Hair follicular keratinocyte (primary cell): ENCODE measurements around the gene HCFC1R1. TPM values are rescaled to one million over a fixed set of nuclear protein-coding genes. Genes with fewer than 3 reads are reported as not detected.

Experiments used
- total RNA-seq: library from RNA; depleted of rRNA; stranded (reverse); fragments of >200 nt; gene quantifications from 2 replicates; pipeline ENCODE4 v1.2.3, GENCODE V29; 2015

Gene HCFC1R1, protein sequence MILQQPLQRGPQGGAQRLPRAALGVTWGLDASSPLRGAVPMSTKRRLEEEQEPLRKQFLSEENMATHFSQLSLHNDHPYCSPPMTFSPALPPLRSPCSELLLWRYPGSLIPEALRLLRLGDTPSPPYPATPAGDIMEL
- 26.4 and 29.2 TPM in 2 replicates for total RNA-seq

DNA sequence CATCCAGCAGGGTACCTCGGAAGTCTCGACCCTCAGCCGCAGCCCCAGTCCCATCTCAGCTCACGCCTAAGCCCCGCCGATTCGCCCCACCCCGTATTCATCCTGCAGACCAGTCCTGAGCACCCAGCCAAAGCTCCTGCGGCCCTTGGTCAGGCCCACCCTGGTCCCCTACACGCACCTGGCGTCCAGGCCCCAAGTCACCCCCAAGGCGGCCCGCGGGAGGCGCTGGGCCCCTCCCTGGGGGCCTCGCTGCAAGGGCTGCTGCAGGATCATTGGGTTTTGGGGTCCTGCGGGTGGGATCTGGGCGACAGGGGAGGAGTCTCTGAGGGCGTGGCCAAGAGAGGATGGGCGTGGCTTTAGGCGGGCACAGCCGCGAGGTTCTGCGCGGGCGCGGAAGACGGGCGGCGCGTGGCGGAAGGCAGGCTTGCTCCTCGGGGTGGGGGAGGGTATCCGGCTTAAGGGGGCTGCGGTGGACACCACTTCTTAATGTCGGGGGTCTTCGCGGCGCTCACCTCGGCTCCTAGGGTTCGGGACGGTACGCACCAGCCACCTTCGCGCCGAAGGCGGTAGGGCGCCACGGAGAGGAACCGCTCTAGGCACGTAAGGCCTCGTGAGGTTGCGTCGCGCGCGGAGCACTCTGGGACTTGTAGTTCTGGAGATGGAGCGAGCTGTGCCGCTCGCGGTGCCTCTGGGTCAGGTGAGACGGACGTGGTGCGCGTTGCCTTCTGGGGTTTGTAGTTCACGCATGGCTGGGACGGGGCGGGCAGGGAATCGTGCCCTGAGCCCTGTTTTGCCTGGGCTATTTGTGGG lies at the start of gene HCFC1R1, which contains the start of gene THOC6:
TSS of gene HCFC1R1 (minus strand) at position 274 of the 810 bp plus-strand sequence. CDS start at position 273, 1 bp downstream.
TSS of gene THOC6 (plus strand) at position 367 of the 810 bp plus-strand sequence. CDS start at position 659, 292 bp downstream.

DNA sequence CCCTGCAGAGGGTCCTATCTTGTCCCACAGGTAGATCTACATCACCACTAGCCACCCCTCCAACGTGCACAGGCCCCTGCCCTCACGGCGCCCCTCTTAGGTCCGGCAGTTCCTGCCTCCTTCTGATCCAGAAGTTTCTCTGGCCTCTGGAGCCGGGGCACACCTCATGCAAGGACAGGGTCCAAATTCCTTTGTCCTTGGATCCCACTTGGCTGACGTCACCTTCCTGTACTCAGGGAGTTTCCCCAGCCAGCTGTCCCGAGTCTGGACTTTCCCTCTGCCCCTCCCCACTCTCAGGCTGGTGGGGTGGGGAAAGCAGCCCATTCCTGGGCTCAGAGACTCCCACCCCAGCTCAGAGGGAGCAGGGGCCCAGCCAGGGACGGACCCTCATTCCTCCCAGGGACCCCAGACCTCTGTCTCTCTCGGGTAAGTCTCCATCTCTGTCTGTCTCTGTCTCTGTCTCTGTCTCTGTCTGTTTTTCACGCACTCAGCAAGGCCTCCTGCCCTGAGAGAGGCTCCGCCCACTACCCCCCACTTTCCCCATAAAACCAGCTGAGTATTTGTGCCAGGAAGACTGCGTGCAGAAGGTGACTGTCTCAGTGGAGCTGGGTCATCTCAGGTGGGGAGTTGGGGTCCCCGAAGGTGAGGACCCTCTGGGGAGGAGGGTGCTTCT lies 41.5 kb upstream of the HCFC1R1 start, which contains the start of gene IL32:
TSS of gene IL32 (plus strand) at position 572 of the 673 bp plus-strand sequence. CDS start 172 bp downstream, outside the sequence.

DNA sequence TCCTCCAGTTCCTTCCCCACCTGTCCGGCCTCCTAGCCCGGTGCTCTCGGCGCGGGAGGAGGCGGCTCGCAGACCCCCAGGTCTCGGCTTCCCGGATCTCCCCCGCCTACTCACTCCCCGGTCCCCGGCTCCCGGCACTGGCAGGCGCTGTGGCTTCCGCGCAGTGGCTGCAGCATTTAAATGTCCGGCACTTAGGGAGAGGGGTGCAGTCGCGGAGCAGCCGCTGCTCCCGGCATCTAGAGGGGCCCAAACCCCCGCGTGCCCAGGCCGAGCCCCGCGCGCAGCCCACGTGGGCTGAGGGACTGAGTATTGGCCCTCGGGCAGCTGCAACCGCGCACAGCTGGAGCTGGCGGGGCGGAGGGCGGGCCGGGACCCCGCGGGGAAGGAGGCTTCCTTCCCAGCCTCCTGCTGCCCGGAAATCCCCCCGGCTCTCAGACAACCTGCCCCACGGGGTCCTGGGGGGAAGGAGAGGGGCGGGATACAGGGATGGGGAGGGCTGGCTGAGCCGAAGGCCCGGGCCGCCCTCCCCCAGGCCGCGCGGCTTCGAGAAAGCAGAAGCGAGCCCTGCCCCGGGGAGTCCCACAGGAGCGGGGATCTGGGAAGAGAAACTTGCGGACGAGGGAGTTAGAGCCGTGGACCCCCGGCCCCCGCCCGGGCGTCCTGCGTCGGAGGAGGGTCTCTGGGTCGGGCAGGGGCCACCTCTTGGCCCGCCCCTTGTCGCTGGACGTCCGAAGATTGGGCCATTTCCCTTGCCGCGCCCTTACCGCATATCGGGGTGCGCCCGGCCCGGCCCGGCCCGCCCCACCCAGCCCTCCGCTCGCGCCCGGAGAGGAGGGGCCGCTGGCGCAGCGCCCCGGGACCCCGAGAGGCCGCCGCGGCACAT lies 22.3 kb upstream of the HCFC1R1 start, which contains the start of gene MMP25:
TSS of gene MMP25 (plus strand) at position 804 of the 883 bp plus-strand sequence. CDS start 357 bp downstream, outside the sequence.

DNA sequence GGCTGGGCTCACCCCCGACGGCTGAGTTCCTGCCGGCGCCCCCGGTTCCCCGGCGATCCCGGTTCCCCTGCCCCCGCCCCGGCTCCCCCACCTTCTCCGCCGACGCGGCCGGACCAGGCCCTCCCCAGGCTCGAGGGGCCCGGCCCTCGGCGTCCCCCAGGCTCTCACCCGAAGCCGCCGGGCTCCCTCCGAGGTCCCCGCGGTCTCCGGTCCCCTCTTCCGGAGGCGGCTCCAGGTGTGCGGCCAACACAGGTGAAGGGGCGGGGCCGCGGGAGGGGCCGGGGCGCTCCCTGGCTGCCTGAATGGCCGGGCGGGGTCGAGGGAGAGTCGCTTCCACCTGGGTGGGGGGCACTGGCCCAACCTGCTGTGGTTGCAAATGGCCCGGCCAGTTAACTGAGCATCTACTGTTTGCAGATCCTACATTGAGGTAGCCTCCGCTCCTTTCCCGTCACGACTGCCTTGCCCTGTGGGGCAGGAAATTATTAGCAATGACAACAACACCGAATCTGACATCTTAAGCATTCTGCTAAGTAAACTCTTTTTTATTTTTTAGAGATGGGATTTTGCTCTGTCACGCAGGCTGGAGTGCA lies 13.1 kb upstream of the HCFC1R1 start, which contains the start of gene BICDL2:
TSS of gene BICDL2 (minus strand) at position 219 of the 590 bp plus-strand sequence. CDS start 1,448 bp downstream, outside the sequence.

DNA sequence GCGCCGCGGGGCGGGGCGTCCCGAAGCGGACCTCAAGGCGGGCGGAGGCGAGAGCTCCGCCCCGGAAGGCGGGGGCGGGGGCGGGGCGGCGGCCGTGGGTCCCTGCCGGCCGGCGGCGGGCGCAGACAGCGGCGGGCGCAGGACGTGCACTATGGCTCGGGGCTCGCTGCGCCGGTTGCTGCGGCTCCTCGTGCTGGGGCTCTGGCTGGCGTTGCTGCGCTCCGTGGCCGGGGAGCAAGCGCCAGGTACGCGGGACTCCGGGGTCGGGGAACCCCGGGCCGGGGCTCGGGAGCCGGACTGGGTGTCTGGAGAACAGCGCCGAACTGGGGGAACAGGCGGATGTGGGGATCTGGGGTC lies 3.5 kb downstream of the HCFC1R1 start, which contains the start of gene TNFRSF12A:
TSS of gene TNFRSF12A (plus strand) at position 122 of the 357 bp plus-strand sequence. CDS start at position 152, 30 bp downstream.

DNA sequence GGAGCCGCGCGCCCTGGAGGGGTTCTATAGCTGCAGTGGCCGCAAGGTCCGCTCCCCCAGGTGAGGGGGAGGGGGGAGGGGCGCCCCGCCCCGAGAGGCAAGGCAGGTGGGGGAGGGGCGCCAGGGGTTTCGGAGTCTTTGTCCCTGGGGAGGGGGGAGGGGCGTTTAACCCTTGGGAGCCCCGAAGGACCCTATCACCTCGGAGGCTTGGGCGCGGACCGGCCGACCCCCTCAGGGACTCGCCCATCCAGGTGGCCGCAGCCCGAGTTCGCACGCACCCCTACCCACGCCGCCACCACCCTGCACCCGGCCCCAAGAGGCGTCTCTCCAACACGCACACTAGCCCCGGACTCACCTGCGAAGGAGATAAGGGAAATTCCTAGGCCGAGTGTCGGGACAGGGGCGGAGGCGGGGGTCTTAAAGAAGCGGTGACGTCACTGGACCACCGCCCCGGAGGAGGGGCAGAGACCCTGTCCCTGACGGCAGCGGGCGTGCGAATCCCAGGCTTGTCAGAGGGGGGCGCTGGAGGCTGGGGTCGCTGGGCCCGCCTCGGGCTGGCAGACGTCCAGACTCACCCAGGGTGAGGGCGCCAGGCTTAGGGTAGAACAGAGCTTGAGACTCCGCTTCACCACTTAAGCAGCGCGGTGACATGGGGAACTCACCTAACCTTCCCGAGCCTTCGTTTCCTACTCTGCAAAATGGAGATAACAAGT lies 5.8 kb downstream of the HCFC1R1 start, which contains the start of gene CLDN6:
TSS of gene CLDN6 (minus strand) at position 390 of the 713 bp plus-strand sequence. CDS start 2,162 bp downstream, outside the sequence.

DNA sequence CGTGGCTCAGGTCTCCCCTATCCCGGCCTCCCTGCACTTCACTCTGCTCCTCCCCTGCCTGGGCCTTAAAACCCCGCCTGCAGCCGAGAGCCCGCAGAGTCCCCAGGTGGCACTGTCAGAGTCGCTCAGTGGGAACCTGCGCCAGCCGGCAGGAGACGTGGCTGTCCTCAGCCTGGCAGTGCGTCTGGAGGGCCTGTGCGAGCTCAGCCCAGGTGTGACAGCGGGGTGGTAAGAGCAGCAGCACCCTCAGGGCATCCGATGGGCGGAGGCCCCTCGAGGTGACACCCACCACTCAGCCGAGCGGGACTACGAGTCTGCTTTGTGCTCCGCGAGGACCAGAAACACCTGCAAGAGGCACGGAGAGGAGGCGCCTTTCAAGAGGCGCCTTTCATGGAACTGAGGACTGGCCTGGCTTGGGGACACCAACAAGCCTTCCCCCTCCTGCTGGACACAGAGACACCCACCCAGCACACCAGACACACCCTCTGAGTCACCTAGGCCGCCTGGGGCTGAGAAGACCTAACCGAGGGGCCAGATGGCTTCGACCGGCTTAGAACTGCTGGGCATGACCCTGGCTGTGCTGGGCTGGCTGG lies 10.8 kb downstream of the HCFC1R1 start, which contains the start of gene CLDN9:
TSS of gene CLDN9 (plus strand) at position 96 of the 593 bp plus-strand sequence. CDS start at position 536, 440 bp downstream.

DNA sequence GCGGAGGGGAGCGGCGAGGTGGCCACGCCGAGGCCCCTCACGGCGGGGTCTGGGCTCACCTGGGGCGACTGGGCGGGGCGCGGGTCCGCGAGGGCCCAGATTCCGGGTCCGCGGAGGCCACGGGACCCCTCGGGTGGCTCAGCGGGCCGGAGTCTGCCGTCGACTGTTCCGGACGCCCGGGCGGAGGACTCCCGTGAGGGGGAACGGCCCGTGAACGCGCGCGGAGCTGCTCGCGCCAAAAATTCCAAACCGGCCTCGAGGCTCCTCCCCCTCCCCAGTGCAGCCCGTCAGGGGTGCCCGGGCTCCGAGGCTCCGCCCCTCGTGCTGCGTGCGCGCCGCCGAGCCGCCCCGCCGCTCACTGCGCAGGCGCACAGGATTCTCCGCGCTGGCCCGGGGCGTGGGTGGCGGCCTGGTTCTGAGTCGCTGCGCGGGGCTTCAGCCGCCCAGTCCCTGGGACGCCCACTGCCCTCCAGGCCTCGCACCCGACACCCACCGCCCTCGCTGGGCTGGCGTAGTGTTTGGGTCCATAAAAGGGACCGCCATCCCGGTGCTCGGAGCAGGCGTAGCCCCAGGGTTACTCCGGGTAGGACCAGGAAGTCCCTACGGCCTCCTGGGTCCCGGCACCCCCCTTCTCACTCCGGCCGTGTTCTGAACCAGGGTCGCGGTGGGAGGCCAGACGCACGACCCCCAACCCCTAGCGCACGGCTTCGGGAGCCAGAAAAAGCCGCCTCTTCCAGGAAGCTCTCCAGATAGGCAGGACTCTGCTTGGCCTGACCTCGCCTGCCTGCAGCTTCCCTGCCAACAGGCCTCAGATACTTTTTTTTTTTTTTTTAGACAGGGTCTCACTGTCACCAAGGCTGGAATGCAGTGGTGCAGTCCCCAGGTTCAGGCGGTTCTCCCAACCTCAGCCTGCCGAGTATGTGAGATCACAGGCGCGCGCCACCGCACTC lies 43.2 kb downstream of the HCFC1R1 start, which contains the start of gene PKMYT1:
TSS of gene PKMYT1 (minus strand) at position 220 of the 950 bp plus-strand sequence. CDS start 789 bp downstream, outside the sequence.

Other genes with a start within 250 kb of the HCFC1R1 start
- 292 and 386 TPM in 2 replicates for gene ELOB, start 246.7 kb downstream of the HCFC1R1 start, total RNA-seq
- gene PRSS33, start 236.4 kb downstream of the HCFC1R1 start, total RNA-seq: not detected in 2 replicates
- not detected in 2 replicates for gene PRSS41, start 225.5 kb downstream of the HCFC1R1 start, total RNA-seq
- 0.80 and 3.8 TPM in 2 replicates for gene PRSS21, start 206.7 kb downstream of the HCFC1R1 start, total RNA-seq
- 0.23 and 0.31 TPM in 2 replicates for gene ZG16B, start 193.6 kb downstream of the HCFC1R1 start, total RNA-seq
- gene PRSS22, start 165.8 kb downstream of the HCFC1R1 start, total RNA-seq: 0.34 and 2.8 TPM in 2 replicates
- gene FLYWCH2, start 140.7 kb downstream of the HCFC1R1 start, total RNA-seq: 50.9 and 55.1 TPM in 2 replicates
- gene FLYWCH1, start 112.0 kb downstream of the HCFC1R1 start, total RNA-seq: 47.7 and 65.2 TPM in 2 replicates
- 11.7 and 22.4 TPM in 2 replicates for gene KREMEN2, start 59.7 kb downstream of the HCFC1R1 start, total RNA-seq
- 34.4 and 38.0 TPM in 2 replicates for gene PAQR4, start 54.6 kb downstream of the HCFC1R1 start, total RNA-seq
- gene PKMYT1, start 43.5 kb downstream of the HCFC1R1 start, total RNA-seq: 20.1 and 86.7 TPM in 2 replicates
- gene CLDN9, start 11.0 kb downstream of the HCFC1R1 start, total RNA-seq: not detected in 2 replicates
- 0.08 TPM in 1 of 2 replicates, not detected in the other for gene CLDN6, start 5.8 kb downstream of the HCFC1R1 start, total RNA-seq
- gene TNFRSF12A, start 3.6 kb downstream of the HCFC1R1 start, total RNA-seq: 522 and 714 TPM in 2 replicates
- 22.3 and 33.0 TPM in 2 replicates for gene THOC6, start 93 bp upstream of the HCFC1R1 start, total RNA-seq
- 0.23 and 0.78 TPM in 2 replicates for gene BICDL2, start 13.0 kb upstream of the HCFC1R1 start, total RNA-seq
- gene MMP25, start 22.6 kb upstream of the HCFC1R1 start, total RNA-seq: 0.04 and 0.31 TPM in 2 replicates
- 6.5 and 25.3 TPM in 2 replicates for gene IL32, start 41.7 kb upstream of the HCFC1R1 start, total RNA-seq
- gene ZSCAN10, start 75.4 kb upstream of the HCFC1R1 start, total RNA-seq: not detected in 2 replicates
- gene ZNF205, start 88.6 kb upstream of the HCFC1R1 start, total RNA-seq: 22.3 and 22.7 TPM in 2 replicates
- 4.4 and 5.8 TPM in 2 replicates for gene ZNF213, start 111.1 kb upstream of the HCFC1R1 start, total RNA-seq
- not detected in 2 replicates for gene OR1F1, start 164.3 kb upstream of the HCFC1R1 start, total RNA-seq
- 3.7 and 8.1 TPM in 2 replicates for gene ZNF200, start 211.2 kb upstream of the HCFC1R1 start, total RNA-seq
- gene MEFV, start 232.7 kb upstream of the HCFC1R1 start, total RNA-seq: 0.08 TPM in 2 replicates